SK-N-SH treated with all-trans-retinoic acid at 6 μM for 48 hours (cell line): ENCODE data around the gene POT1.

ENCODE experiments used
- ARNTL ChIP-seq: fragments of 450-650 bp; formaldehyde crosslinking; IDR thresholded peaks from 2 replicates; pipeline ENCODE4 v1.5.0; 2020; ENCODE audit warnings: low read depth, mild to moderate bottlenecking, moderate library complexity, borderline replicate concordance
- PATZ1 ChIP-seq: fragments of 250-450 bp; sonication (Bioruptor Pico); IDR thresholded peaks from 2 replicates; pipeline ENCODE4 v1.8.0; 2020; ENCODE audit warnings: mild to moderate bottlenecking, moderate library complexity, borderline replicate concordance
- TSHZ2 ChIP-seq: fragments of 250-450 bp; sonication (Bioruptor Pico); IDR thresholded peaks from 2 replicates; pipeline ENCODE4 v1.5.0; 2020; ENCODE audit warnings: mild to moderate bottlenecking, moderate library complexity
- ZFP30 ChIP-seq: fragments of 450-650 bp; formaldehyde crosslinking; IDR thresholded peaks from 2 replicates; pipeline ENCODE4 v1.5.0; 2022; ENCODE audit warnings: mild to moderate bottlenecking, moderate library complexity

- TF ChIP-seq PATZ1 (CRISPR knock-in tag) (no peak), ARNTL (CRISPR knock-in tag) (no peak), ZFP30 (CRISPR knock-in tag) (no peak), TSHZ2 (CRISPR knock-in tag) (no peak)
Measured at GRCh38 chr7:124937076-124937475, 7.5 kb upstream of the POT1 start.
